Epithelial cell of proximal tubule (primary cell): ENCODE results near the gene COL26A1. TPM values are rescaled to one million over a fixed set of nuclear protein-coding genes. Genes with fewer than 3 reads are reported as not detected.

Source experiments
- DNase-seq: peaks from one replicate; pipeline ENCODE4 v3.0.0-alpha.2; 2011; ENCODE audit warnings: low read depth
- H3K4me3 ChIP-seq: 2 replicates; pipeline ENCODE4 v1.5.1; 2011; ENCODE audit warnings: low read depth, mild to moderate bottlenecking, low read length
- total RNA-seq: library from RNA; depleted of rRNA; stranded (reverse); fragments of >200 nt; gene quantifications from 2 replicates; pipeline ENCODE4 v1.2.3, GENCODE V29; 2015
- TF ChIP-seq, protein P1 (sequence below): conservative IDR thresholded peaks from 2 replicates; pipeline ENCODE4 v1.5.1; 2012; ENCODE audit warnings: low read depth, mild to moderate bottlenecking, low read length

Gene COL26A1
- total RNA-seq, 1 donor from 2014 or later = not detected

DNA sequence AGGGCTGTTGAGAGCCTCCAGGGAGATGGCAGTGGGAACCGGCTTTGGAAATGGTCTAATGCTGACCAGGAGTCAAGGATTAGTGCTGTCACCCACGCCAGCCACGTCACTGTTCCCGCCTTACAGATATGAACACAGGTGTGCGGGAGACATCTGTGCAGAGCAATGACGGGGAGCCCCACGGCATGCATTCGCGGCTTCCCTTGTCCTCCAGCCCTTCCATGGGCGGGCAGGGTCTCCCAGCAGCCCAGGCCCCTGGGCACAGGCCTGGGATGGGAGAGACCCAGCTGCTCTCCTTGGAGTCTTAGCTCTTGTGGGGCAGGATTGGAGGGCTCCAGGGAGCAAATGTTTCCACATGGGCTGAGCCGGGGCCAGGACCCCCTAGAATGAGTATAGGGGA is 172.2 kb downstream of the COL26A1 start:
- no peak overlapping the region for H3K4me3 ChIP-seq
- TF ChIP-seq, protein P1, sequence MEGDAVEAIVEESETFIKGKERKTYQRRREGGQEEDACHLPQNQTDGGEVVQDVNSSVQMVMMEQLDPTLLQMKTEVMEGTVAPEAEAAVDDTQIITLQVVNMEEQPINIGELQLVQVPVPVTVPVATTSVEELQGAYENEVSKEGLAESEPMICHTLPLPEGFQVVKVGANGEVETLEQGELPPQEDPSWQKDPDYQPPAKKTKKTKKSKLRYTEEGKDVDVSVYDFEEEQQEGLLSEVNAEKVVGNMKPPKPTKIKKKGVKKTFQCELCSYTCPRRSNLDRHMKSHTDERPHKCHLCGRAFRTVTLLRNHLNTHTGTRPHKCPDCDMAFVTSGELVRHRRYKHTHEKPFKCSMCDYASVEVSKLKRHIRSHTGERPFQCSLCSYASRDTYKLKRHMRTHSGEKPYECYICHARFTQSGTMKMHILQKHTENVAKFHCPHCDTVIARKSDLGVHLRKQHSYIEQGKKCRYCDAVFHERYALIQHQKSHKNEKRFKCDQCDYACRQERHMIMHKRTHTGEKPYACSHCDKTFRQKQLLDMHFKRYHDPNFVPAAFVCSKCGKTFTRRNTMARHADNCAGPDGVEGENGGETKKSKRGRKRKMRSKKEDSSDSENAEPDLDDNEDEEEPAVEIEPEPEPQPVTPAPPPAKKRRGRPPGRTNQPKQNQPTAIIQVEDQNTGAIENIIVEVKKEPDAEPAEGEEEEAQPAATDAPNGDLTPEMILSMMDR = no peak
- no peak for DNase-seq

DNA sequence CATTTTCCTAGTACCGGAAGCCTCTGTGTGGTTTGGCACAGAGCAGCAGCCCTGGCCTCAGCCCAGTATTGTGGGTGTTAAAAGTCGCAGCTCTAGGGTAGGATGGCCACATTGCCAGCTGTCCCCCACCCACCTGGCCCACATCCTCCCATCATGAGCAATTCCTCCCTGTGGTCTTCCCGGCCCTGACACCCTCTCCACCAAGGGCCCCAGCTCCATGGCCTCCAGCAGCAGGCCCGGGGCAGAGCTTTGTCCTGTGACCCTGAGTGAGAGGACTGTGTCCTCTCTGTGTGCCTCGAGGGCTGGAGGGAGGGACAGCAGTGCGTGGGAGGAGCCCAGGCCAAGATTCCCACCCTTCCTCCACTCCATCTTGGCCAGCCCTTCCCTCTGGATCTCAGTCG is 172.7 kb downstream of the COL26A1 start:
- no peak for DNase-seq
- H3K4me3 ChIP-seq = no peak overlapping the region
- TF ChIP-seq, protein P1 = no peak

DNA sequence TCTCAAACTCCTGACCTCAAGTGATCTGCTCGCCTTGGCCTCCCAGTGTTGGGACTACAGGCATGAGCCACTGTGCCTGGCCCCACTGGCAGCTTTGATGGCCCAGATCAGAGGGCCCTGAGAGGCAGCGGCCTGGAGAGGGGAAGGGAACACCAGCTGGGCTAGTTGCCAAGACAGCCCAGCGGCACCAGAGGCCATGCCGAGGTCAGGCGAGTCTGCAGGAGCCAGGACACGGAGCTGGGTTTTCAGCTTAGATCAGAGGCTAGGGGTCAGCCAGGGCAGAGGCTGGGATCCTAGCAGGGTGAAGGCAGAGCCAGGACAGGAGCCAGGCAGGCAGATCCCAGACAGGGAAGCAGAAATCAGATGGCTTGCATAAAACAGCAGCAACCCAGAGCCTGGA is 173.6 kb downstream of the COL26A1 start:
- DNase-seq = no peak
- TF ChIP-seq, protein P1 = no peak
- H3K4me3 ChIP-seq = no peak overlapping the region

DNA sequence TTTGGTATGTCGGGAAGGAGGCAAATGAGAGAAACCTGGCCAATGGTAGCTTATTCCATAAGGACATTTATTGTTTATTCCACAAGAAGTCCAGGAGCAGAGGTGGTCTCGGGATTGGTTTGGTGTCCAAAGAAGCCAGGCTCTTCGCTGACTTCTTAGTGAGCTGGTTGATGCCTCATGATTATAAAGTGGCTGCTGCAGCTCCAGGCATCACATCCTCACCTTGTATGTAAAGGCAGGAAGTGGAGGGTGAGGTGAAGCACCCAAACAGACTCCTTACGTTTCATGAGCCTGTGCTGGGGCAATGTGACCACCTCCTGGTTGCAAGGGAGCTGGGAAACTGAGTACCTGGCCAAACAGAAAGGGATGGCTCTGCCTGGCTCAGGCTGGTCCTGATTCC is 174.0 kb downstream of the COL26A1 start:
- TF ChIP-seq, protein P1 = no peak
- H3K4me3 ChIP-seq = no peak overlapping the region
- no peak for DNase-seq

DNA sequence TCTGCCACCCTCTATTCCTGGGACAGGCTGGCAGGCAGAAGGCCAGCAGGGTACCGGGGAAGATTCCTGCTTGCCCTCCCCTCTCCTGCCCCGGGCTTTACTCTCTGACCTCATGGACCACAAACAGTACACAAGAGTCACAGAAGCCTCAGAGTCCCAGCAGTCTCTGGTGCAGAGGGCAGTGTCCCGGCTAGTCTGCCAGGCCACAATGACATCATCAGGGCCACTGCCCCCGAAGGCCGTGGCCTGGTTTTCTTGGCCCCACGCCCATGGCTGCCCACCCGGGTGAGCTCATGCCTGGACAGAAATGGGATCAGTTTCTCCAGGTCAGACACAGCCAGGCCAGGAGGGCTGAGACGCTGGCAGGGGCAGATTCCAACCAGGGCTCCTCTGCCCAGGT is 174.5 kb downstream of the COL26A1 start:
- no peak for DNase-seq
- TF ChIP-seq, protein P1 = no peak
- no peak overlapping the region for H3K4me3 ChIP-seq

DNA sequence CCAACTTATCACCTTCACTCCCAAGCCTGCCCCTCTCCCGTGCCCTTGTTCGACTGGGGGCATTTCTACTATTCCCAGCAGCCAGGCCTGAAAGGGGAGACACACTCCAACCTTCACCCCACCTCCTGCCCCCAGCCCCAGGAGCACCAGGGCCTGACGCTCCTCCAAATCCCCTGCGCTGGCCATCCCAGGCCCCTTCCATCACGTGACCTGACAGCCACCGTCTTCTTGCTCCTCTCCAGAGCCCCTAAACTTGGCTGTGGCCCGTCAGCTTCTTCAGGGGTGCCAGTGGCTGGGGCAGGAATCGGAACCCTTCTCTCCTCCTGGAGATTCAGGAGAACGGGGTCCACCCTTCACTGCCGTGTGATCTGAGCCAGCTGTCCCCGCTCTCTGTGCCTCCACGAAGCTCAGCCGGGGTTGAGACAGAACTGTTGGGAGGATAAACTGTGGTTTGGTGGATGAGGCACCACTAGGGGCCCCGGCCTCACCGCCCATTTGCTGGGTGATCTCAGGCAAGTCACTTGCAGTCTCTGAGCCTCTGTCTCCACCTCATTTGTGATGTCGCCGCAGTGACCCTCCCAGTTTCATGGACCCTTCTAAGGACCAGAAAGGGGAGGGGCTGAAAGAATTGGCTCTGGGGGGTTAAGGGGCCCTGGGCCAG is 175.4 kb downstream of the COL26A1 start:
- no peak overlapping the region for H3K4me3 ChIP-seq
- TF ChIP-seq, protein P1 = no peak
- no peak for DNase-seq
